Chondrocyte (in vitro differentiated cells): ENCODE measurements around the gene ELAVL3. TPM values are rescaled to one million over a fixed set of nuclear protein-coding genes. Genes with fewer than 3 reads are reported as not detected.
A peak's percentile ranks its signal among the peaks of the same experiment; 100 is the strongest.

ENCODE experiments used
- DNase-seq: peaks from one replicate; pipeline ENCODE4 v3.0.0; 2021; ENCODE audit warnings: mixed read lengths, low spot score
- H3K27ac Mint-ChIP-seq: one replicate; pipeline ENCODE4 v1.8.0; 2021; ENCODE audit warnings: mild to moderate bottlenecking, moderate library complexity, mixed read lengths; ENCODE audit not compliant: unreplicated experiment
- H3K27me3 Mint-ChIP-seq: 2 replicates; pipeline ENCODE4 v1.8.0; 2021; ENCODE audit warnings: low read depth, mixed read lengths
- H3K36me3 Mint-ChIP-seq: 2 replicates; pipeline ENCODE4 v1.8.0; 2021; ENCODE audit warnings: low read depth, mixed read lengths
- H3K4me1 Mint-ChIP-seq: 2 replicates; pipeline ENCODE4 v1.8.0; 2021; ENCODE audit warnings: low read depth, mild to moderate bottlenecking, mixed read lengths
- H3K4me3 Mint-ChIP-seq: one replicate; pipeline ENCODE4 v1.8.0; 2021; ENCODE audit warnings: mild to moderate bottlenecking, moderate library complexity, mixed read lengths; ENCODE audit not compliant: unreplicated experiment
- H3K9me3 Mint-ChIP-seq: 2 replicates; pipeline ENCODE4 v1.8.0; 2021; ENCODE audit warnings: low read depth, mixed read lengths
- long read RNA-seq: library from polyadenylated mRNA; stranded (forward); transcript quantifications from one replicate; pipeline ENCODE4 v2.0.0, GENCODE V29; 2021
- total RNA-seq: library from RNA; stranded (reverse); gene quantifications from 3 replicates; pipeline ENCODE4 v1.2.1, GENCODE V29; 2021
- TF ChIP-seq, protein P1 (sequence below): fragments of 200-600 bp; sonication (generic); IDR thresholded peaks from 2 replicates; pipeline ENCODE4 v1.5.0; 2021; ENCODE audit warnings: antibody characterized with exemption, mild to moderate bottlenecking, moderate library complexity

ELAVL3 gene
- 0.07 TPM in 1 of 3 replicates, not detected in the others for total RNA-seq
- long read RNA-seq = 0 reads

DNA sequence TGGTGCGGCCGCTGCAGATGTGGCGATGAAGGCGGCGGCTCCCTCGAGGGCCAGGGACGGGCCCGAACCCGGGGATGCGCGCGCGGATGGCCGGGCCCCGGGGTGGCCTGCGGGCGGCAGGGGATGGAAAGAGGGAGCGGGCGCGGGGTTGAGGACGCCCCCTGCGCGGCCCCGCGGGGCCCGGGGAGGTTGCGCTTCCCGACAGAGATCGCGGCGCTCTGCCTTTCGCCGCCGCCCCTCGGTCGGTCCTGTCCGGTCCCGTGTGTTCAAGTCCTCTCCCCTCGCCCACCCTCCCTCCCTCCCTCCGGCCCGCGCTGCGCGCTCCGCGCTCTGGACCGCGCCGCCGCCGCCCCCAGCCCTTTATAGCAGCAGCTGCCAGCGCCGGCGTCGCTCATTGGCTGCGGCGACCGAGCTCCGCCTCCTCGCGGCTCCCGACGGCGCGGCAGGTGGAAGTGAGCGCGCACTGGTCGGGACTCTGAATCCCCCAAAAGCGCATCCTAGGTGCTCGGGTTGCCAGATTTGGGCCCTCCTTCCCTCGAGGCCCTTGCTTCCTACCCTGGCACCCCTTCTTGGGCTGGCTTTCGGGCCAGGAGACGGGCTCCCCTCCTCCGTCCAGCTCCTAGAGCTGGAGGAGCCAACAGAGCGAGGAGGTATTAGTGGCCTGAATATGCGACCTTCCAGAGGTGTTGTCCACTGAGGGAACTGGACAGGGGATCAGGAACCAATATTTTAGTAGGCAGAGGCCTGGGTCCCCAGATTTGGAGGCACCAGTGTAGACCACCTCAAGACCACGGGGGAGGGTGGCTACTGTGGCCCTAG, at the start of gene ELAVL3:
ELAVL3 (minus strand) TSS at position 332 of the 819 bp plus-strand sequence. CDS start 438 bp downstream, outside the sequence.
- TF ChIP-seq, protein P1, sequence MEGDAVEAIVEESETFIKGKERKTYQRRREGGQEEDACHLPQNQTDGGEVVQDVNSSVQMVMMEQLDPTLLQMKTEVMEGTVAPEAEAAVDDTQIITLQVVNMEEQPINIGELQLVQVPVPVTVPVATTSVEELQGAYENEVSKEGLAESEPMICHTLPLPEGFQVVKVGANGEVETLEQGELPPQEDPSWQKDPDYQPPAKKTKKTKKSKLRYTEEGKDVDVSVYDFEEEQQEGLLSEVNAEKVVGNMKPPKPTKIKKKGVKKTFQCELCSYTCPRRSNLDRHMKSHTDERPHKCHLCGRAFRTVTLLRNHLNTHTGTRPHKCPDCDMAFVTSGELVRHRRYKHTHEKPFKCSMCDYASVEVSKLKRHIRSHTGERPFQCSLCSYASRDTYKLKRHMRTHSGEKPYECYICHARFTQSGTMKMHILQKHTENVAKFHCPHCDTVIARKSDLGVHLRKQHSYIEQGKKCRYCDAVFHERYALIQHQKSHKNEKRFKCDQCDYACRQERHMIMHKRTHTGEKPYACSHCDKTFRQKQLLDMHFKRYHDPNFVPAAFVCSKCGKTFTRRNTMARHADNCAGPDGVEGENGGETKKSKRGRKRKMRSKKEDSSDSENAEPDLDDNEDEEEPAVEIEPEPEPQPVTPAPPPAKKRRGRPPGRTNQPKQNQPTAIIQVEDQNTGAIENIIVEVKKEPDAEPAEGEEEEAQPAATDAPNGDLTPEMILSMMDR = no peak
- Mint-ChIP-seq H3K27ac (no peak within 1 kb of the TSS), H3K4me1 (peaks cover 13% of the 10 kb centered on the region), H3K9me3 (no peaks in the 10 kb centered on the region), H3K27me3 (peaks cover 26% of the 10 kb centered on the region), H3K36me3 (peaks cover 3% of the 10 kb centered on the region), H3K4me3 (peak within 1 kb of the TSS; percentile 64)
- DNase-seq = no peak

DNA sequence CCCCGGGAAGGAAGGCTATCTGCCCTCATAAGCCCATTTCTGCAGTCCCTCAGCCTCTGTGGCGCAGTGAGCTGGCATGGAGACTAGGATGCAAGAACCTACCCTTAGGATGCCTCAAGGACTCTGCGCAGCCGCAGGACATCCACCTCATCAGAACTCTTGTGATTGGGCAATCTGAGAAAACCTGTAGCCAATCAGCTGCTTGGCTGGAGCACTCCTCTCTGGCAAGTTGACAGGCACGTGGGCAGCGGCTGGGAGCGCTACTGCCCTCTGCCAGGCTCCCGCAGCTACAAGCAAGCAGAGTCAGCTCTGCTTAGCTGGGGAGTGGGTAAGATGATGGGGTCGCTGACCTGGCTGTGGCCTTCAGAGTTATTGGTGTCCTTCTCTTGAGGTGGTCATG, 49.6 kb upstream of the ELAVL3 start:
- no peaks in the 10 kb centered on the region for H3K36me3 Mint-ChIP-seq
- DNase-seq = no peak
- no peak overlapping the region for H3K4me3 Mint-ChIP-seq
- no peaks in the 10 kb centered on the region for H3K27me3 Mint-ChIP-seq
- H3K4me1 Mint-ChIP-seq = peaks cover 29% of the 10 kb centered on the region
- no peak overlapping the region for H3K27ac Mint-ChIP-seq
- no peaks in the 10 kb centered on the region for H3K9me3 Mint-ChIP-seq
- TF ChIP-seq, protein P1 = peak; percentile 48

DNA sequence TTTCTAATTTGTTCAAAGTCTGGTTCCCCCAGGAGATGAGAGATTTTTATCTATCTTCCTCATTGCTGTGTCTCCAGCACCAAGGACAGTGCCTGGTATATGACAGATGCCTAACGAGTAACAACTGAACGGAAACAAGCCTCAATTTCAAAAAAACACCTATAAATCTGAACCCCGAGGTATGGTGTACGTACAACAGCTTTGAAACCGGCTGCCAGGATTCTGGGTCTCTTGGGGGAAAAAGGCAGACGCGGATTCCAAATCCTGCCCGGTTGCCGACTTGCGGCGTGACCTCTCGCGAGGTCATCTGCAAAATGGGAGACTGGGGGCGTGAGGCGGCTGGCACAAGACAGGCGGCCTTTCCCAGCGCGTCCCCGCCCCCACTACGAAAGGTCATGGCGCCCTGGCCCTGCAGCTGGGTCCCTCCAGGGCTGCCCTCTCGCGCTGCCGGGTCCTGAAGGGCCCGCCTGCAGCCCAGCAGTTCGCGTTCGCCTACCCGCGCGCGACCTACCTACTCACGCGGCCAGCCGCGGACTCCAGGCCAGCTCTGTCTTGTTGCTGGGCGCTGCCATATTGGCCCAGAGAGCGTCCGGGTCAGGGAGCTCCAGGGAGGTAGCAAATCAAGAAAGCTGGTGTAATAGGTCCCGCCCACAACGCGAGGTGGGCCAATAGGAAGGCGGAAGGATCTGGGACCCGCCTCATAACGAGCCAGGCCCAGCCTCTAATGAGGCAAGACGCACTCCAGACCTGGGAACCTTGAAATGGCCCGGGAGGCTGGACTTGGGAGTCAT, 47.9 kb upstream of the ELAVL3 start, which contains the start of gene ECSIT:
ECSIT (minus strand) TSS at position 584 of the 791 bp plus-strand sequence. CDS start 9,964 bp downstream, outside the sequence.
- peak within 1 kb of the TSS; percentile 89 for H3K4me3 Mint-ChIP-seq
- TF ChIP-seq, protein P1 = no peak
- H3K9me3 Mint-ChIP-seq = no peaks in the 10 kb centered on the region
- peak within 1 kb of the TSS; percentile 98 for H3K27ac Mint-ChIP-seq
- peaks cover 23% of the 10 kb centered on the region for H3K4me1 Mint-ChIP-seq
- peak; percentile 98 for DNase-seq
- H3K27me3 Mint-ChIP-seq = no peaks in the 10 kb centered on the region
- H3K36me3 Mint-ChIP-seq = no peaks in the 10 kb centered on the region

GRCh38 chr19:11519138-11519537, 38.3 kb upstream of the ELAVL3 start:
- peaks cover 6% of the 10 kb centered on the region for H3K36me3 Mint-ChIP-seq
- no peaks in the 10 kb centered on the region for H3K4me1 Mint-ChIP-seq
- H3K4me3 Mint-ChIP-seq = no peak overlapping the region
- no peaks in the 10 kb centered on the region for H3K9me3 Mint-ChIP-seq
- DNase-seq = no peak
- TF ChIP-seq, protein P1 = no peak
- H3K27me3 Mint-ChIP-seq = no peaks in the 10 kb centered on the region
- no peak overlapping the region for H3K27ac Mint-ChIP-seq

DNA sequence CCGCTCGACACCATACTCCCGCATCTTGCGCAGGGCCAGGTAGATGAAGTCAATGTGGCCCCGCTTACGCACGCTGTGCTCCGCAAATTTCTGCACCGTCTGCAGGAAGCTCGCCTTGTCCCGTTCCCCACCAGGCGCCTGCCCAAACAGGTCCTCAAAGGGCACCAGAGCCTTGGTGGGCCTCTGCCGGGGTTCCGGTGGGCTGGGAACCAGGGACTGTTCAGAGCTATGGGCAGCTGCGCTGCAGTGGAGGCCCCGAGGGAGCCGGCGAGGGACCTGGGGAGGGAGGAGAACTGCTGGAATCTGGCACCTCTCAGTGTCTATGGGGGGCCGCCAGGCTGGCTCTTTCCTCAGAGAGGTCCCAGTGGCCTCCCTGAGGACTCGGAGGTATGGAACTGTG, 33.1 kb upstream of the ELAVL3 start:
- Mint-ChIP-seq H3K36me3 (peaks cover 9% of the 10 kb centered on the region), H3K27me3 (no peaks in the 10 kb centered on the region), H3K9me3 (no peaks in the 10 kb centered on the region), H3K4me1 (no peaks in the 10 kb centered on the region), H3K4me3 (no peak overlapping the region), H3K27ac (no peak overlapping the region)
- DNase-seq = no peak
- TF ChIP-seq, protein P1 = no peak
